GM18873 (cell line): ENCODE data around the gene LTO1.
"Not testable (repeated sequence)": the region's sequence is repeated elsewhere in the genome, so short reads cannot be mapped to it uniquely, and the experiment has no call there.

ENCODE experiments used
- ATAC-seq: cut with Tn5 transposase; IDR thresholded peaks from one replicate; pipeline ENCODE4 v1.9.1; 2021; ENCODE audit warnings: mild to moderate bottlenecking, moderate library complexity, moderate number of reproducible peaks; ENCODE audit not compliant: unreplicated experiment, low FRiP score

LTO1 gene

DNA sequence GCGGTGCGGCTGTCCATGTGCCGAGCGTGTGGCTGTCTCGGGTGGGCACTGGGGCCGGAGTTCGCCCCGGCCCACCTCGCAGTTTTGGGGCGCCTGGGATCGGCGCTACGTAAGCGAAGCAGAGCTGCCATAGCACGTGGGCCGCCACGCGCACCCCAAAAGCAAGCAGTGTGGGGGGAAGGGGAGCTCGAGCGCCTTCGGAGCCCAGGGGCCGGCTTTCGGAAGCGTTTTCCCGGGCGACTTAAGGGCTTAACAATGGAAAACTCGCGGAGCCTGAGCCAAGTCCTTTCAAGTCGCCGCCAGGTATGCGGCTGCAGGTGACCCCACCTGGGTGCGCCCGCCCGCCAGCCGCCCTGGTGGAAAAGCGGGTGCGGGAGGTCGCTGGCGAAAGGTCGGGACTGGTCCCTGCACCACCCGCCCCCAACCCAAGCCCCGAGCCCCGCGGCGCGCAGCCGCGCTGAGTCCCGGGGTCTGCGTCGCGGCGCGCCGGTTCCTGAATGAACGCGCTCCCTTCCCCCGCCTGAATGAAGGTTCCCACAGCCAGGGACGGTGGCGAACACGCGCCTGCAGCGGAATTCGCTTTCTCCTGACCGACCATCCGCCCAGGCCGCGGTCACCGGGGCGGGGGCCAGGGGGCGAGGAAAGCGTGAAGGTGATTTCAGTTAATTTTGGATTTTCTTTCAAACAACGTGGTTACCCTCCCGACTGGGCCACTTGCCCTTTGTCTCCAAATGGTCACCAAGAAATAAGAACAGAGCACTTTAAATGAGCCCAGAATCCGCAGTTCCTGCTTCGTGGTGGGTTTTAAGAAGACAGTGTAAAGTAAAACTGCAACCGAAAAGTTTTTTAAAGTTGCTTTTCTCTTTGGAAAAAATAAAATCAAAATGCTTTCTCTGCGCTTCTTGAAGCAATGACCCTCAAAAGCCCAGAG is 36.9 kb downstream of the LTO1 start:
- ATAC-seq, result no peak

DNA sequence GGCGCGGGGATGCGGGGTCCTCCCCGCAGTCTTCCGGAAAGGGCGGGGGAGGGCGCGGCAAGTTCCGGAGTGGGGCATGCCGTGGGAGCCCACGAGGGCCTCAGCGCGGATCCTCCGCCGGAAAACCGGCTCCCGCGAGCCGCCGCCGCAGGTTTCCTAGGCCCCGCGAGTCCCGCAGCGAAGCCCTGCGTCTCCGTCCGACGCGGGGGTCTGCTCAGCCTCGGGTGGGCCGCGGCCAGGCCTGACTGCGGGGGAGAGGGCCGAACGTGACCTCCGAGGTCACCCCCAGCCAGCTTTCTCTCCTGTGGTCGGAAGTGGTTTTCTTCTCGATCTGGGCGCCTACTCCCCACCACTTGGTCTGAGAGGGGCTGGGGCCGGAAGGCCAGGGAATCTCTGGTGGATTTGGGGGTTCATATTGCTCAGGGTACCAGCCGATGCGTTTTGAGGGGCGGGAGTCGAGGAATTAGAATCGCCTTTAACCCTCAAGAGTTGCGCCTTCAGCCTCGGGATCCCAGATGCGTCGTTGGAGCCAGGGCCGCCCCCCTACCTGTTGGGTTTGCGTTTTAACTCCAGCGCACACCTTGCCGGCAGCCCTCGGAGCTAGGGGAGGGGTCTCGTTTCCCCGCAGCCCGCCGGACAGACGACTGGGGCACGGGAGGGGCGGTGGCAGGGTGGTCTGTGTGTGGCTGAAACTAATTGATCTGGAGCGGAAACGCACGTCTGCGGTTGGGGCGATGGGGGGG is 37.8 kb downstream of the LTO1 start:
- no peak for ATAC-seq

DNA sequence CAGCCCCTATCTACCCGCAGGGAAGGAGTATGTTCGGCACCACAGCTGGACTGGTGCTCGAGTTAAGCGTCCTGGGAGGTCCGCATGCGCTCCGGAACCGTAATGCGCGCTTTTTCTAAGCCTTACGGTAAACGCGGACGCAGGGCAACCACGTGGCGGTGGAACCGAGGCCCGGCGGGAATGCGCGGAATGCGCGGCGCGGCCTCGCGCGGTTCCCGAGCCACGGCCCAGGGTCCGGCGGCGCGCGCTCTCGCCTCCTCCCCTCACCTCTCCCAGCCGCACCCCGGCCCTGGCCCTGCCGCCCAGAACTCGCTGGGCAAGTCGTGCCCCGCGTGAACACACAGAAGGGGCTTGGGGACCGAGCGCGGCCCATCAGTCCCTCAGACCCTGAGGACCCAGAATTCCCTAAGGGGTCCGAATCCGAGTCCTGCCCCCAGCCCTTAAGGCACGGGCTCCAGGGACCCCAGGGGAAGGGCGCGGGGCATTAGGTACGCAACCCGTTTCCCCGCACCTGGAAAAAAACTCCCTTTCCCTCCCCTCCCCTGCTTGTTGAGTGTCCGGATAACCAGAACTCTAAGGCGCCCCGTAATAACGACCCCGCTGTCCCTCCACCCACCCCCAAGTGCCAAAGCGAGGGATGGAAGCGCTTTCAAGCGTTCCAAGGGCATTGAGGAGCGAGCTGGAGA is 38.5 kb downstream of the LTO1 start:
- ATAC-seq, result no peak

DNA sequence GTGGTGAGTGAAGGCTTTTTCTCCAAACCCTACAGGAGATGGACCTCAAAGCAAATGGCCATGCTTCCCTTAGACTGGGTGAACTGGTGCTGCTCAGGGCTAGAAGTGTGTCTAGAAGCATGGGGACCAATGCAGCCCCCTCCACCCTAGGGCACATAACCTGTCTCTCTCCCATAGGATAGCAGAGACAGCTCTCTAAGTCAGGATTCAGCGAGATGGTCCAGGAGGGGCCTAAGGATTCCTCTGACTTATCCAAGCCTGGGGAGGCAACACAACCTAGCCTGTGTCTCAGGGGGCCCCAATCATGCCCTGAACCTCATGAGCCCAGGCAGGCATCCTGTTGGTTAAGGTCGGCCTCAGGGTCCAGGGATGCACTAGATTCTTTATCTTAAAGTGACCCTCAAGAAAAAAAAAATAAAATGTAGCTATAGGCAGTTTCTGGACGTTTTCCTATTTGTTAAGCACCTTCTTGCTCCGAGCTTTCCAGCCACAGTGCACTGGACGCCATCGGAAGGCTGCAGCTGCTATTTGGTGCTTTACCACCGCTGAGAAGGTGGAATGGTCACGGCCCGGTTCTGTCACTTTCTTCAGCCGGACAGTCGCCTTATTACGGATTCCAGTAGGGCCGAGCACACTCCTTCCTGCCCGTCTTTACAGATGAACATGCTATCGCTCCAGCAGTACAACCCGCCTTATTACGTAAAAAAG is 39.2 kb downstream of the LTO1 start:
- no peak for ATAC-seq

DNA sequence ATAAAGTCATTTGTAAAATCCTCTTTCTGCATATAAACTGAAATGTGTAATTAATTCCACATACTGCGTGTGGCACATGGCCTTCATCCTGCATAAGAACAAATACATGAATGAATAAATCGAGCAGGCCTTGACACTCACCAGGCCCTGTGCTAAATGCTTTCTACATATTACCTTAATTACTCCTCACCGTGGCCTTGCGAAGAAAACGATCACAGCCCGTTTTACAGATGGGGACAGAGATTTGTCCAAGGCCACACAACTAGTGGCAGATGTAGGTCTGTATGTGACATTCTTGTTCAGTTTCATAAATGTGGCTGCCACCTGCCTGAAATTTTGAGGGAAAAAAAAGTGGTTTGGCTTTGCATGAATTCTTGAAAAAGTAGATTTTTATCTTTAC is 40.0 kb downstream of the LTO1 start:
- no peak for ATAC-seq

DNA sequence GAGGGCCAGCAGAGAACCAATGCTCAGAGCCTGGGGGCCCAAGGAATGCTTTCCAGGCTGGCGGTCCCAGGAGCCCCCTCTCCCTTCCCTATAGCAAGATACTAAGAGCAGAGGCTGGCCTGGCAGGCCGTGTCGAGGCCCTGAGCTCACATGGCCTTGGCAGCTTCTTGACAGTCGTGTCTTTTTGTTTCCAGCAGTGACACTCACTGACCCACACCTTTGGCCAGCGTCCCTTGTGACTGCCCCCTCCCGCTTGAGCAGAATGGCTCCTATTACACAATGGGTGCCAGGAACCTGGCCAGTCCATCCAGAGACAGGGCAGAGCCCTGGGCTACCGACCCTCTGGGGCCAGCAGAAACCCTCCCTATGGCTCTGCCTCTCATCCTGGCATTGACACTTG is 40.6 kb downstream of the LTO1 start:
- no peak for ATAC-seq

DNA sequence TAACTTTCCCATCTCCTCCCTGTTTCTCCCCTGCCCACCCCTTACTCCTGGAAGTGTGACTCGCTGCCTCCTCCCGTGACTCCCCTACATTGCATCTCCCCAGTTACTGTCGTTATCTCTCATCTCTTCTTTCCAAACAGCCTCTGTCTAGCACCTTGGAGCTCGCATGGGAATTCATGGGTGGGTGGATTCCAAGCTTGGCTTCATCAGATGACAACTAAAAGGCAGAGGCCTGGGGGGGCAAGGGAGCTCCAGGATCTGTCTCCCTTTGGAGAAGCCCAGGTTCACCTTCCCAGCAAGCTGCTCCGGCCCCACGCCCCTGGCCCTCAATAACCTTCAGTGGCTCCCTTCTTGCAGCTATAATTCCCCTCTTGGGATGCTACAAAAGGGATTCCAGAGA is 41.1 kb downstream of the LTO1 start:
- no peak for ATAC-seq

DNA sequence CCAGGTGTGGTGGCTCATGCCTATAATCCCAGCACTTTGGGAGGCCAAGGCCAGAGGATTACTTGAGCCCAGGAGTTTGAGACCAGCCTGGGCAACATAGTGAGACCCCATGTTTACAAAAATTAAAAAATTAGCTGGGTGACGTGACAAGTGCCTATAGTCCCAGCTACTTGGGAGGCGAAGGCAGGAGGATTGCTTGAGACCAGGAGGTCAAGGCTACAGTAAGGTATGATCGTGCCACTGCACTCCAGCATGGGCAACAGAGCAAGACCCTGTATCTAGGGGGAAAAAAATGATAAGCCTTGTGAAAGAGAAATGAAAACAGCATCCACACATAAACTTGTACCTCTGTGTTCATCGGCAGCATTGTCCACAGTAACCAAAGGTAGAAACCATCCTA is 42.3 kb downstream of the LTO1 start:
- no peak for ATAC-seq

DNA sequence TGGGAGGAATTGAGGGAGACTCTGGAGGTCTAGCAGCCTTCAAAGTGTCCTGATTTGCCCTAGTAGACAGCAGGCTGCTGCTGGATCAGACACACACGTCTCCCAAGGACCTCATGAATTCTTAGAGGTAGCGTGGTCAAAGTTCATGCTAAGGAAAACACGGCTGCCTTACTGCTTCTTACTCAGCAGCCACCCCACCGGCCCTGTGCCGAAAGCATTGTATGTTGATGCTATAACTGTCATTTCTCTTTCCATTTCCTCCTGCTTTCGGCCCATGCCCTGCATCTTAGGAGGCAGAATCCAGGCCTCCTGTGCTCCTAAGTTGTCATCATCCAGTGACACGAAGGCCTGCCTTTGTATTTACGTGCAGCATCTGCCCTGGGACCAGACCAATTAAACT is 44.7 kb downstream of the LTO1 start:
- no peak for ATAC-seq

DNA sequence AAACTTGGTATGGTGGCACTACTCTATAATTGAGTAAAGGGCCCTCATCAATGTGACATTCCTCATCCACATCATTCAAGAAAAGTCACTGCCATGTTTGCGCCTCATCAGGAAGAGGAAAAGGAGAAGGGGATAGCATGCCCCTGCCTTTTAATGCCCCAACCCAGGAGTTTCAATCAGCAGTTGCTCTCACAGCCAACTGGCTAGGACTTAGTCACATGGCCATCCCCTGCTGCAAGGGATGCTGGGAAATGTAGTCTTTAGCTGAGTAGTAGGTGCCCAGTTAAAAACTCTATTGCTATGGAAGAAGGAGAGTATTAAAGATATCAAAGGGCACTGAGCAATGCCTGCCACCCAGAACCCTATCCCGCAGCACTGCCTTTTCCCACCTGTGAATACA is 45.1 kb downstream of the LTO1 start:
- ATAC-seq, result no peak

DNA sequence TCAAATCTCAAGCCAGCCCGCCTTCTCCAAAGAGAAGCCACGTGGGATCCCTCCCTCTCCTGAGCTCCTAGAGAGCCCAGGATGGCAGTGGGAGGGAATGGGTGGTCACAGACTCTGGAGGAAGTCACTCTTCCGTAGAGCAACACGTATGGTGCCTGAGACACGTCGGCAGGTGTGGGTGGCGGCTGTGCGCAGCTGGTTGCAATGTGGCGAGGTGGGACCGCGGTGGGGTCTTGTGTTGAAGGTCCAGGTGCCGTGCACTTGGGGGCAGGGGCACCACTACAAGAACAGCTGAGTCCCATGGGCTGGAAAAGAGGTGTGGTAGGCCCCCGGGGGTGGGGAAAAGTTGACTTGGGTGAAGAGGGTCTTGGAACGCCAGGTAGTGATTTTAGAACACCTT is 47.6 kb downstream of the LTO1 start:
- no peak for ATAC-seq

DNA sequence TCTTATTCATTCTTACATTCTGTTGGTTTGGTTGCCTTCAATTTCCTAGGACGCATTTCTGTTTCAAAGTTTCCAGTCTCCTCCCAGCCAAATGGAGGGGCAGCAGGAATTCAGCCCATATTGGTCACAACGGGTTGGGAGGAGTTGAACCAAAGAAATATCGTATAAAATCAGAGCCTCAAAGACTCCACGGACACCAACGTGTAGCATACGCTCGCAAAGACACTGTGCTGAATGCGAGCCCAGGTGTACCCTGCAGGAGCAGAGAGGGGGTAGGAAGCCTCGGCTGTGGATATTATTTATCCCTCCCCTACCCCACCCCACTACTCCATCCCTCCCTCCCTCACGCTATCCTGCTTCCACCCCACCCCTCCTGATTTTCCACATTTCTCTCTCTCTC is 49.7 kb downstream of the LTO1 start:
- no peak for ATAC-seq

DNA sequence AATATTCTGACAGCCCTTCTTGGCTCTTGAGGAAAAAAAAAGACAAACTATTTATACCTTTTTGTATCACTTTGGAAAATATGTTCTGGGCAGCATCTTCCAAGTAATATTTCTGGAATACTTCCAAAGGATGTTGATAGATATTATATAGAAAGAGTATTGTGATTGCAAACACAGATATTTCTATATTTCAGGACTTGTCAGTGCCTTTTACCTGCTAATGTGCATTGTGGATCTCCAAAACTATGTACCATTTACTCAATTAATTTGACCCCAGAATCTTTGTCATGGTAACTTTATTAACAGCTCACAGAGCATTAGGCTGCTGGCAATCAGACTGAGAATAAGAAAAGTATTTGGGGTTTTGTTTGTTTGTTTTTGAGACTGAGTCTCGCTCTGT is 50.9 kb downstream of the LTO1 start:
- ATAC-seq, result no peak

DNA sequence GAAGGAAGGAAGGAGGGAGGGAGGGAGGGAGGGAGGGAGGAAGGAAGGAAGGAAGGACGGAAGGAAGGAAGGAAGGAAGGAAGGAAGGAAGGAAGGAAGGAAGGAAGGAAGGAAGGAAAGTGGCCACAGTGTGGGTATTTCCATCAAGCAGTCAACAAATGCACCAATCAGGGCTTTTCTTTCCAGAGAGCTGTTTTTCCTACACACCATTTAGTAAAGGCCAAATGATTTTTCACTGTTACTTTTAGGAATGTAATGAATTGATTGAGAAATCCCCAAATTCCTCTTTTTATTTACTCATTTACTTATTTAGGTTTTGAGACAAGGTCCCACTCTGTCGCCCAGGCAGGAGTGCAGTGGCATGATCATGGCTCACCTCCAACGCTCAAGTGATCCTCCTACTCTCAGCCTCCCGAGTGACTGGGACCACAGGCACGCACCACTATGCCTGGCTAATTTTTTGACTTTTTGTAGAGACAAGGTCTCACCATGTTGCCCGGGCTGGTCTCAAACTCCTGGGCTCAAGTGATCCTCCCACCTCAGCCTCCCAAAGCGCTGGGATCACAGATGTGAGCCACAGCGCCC is 53.0 kb downstream of the LTO1 start:
- not testable (repeated sequence) for ATAC-seq

DNA sequence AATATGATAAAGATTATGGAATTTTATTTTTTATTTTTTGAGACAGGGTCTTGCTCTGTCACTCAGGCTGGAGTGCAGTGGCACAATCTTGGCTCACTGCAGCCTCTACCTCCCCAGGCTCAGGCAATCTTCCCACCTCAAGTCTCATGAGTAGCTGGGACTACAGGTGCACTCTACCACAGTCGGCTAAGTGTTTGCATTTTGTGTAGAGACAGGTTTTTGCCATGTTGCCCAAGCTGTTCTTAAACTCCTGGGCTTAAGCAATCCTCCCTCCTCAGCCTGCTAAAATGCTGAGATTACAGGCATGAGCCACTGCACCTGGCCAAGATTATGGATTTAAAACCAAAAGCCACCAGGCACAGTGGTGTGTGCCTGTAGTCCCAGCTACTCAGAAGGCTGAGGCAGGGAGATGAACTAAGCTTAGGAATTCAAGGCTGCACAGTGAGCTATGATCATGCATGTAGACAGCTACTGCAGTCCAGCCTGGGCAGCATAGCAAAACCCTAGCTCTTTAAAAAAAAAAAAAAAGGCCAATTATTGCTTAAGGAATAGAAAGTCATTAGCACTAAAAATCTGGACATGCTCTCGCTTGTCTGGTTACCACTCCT is 54.4 kb downstream of the LTO1 start:
- ATAC-seq, result no peak

DNA sequence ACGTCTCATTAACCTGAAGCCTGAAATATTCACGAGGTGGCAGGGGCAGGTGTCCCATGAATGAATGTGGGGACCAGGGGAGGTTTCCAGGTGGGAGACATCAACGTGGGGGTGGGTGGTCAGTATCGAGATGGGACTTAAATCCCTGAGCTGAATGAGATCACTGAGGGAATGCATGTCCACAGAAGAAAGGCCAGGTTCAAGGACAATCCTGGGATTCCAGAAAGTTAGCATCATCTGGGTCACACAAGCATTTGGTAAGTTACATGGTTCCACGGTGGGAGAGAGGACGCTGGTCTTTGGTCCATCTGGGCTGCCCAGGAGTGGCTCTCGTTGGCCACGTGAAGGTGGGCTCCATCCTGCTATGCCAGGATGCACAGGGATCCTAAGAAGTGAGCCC is 56.9 kb downstream of the LTO1 start:
- ATAC-seq, result no peak

DNA sequence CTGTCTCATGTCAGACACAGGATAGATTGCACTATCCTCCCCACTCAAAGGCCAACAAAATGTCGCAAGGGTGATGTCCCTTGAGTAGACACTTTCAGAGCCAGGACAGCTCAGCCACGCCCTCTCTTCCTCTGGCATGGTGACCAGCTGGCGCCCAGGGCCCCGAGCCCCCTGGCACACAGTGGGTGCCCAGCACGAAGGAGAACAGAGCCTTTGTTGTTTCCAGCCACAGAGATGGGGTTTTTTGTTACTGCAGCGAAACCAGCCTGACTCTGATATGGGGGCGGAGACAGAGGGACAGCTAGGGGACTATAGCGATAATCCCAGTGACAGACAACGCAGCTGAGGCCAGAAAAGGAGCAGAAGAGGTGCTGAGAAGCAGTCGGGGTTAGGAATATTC is 57.5 kb downstream of the LTO1 start:
- ATAC-seq, result no peak

DNA sequence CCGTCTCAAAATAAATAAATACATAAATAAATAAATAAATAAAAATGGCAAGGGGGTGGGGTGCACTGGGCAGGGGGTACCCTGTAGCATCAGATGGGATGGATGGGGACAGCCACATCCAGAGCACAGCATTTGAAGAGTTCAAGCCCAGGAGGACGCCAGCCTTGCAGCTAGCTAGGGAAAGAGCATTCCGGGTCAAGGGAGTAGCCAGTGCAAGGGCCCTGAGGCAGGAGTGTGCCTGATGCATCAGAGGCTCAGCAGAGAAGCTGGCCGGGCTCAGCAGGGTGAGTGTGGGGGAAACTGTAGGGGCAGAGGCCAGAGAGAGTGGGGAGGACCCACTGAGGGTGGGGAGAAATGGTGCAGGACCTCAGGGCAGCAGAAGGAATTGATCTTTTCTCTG is 57.9 kb downstream of the LTO1 start:
- no peak for ATAC-seq
